HT1080 (cell line): Measurements from ENCODE around the gene DYRK1A. TPM values are rescaled to one million over a fixed set of nuclear protein-coding genes. Genes with fewer than 3 reads are reported as not detected.
"Not testable (repeated sequence)": the region's sequence is repeated elsewhere in the genome, so short reads cannot be mapped to it uniquely, and the experiment has no call there.

Source experiments
- DNase-seq: peaks from one replicate; pipeline ENCODE4 v3.0.0-alpha.2; 2015; ENCODE audit warnings: low read depth
- polyA plus RNA-seq, 2 experiments: library from polyadenylated mRNA; depleted of rRNA; stranded (reverse); fragments of >200 nt; gene quantifications; 2 replicates each; pipeline ENCODE4 v1.2.3, GENCODE V29; 2015
- total RNA-seq: library from RNA; depleted of rRNA; stranded (reverse); fragments of >200 nt; shearing (Covaris generic); gene quantifications from 2 replicates; pipeline ENCODE4 v1.2.3, GENCODE V29; 2014; rRNA removed

DYRK1A gene
- total RNA-seq, result 23.9 and 31.5 TPM in 2 replicates
- polyA plus RNA-seq (2015; cell fraction: cytosol; rRNA removed), result 16.6 and 21.0 TPM in 2 replicates
- polyA plus RNA-seq (2015; cell fraction: nucleus; rRNA removed), result 38.1 and 43.1 TPM in 2 replicates

DNA sequence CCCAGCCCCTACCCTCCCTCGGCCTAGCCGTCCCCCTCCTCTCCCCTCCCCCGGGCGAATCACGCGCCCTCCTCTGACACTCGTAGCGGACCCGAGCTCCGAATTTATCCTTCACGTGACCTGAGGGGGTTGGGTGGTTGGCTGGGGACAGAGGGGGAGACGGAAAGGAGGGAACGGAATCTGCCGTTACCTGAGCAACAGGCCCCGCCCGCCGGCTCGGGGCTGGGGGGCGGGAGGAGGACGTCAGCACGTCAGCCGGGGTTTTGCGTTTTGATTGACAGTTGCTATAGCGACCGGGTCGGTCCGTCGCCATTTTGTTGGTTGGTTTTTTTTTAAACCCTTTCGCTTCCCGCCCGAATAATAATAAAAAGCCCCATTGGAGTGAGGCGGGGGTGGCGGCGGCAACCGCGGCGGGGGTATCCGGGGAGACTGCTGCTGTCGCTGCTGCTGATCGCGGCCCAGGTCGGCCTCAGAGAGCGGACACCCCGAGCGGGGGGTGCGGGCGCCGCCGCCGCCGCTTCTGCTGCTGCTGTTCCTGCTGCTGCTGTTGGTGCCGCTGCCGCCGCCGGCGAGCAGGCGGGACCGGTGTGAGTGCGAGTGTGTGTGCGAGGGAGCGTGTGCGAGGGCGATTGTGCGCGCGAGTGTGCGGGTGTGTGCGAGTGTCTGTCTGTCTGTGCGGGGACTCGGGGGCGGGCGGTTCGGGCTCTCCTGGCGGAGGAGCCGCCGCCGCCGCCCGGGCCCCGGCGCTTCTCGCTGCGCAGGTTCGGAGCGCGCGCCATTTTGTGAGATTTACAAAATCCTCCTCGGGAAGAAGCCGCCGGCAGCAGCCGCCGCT, at the start of gene DYRK1A:
DYRK1A (plus strand) TSS at position 292 of the 835 bp plus-strand sequence. CDS start 53,602 bp downstream, outside the sequence.
- DNase-seq, result peak; percentile 98

GRCh38 chr21:37319551-37319950, 47.0 kb upstream of the DYRK1A start:
- DNase-seq, result no peak

GRCh38 chr21:37322084-37322483, 44.5 kb upstream of the DYRK1A start:
- DNase-seq, result no peak

DNA sequence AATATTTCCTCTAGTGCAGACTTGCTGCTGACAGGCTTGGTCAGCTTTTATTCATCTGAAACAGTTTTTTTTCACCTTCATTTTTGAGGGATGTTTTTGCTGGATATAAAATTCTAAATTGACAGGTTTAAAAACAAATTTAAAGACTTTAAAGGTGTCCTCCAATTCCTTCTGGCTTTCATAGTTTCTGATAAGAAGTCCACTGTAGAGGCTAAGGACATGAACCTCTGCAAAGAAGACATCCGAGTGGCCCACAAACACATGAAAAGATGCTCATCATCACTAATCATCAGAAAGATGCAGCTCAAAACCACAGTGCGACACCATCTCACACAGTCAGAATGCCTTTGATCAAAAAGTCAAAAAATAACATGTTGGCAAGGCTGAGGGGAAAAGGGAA, 42.0 kb upstream of the DYRK1A start:
- DNase-seq, result no peak

DNA sequence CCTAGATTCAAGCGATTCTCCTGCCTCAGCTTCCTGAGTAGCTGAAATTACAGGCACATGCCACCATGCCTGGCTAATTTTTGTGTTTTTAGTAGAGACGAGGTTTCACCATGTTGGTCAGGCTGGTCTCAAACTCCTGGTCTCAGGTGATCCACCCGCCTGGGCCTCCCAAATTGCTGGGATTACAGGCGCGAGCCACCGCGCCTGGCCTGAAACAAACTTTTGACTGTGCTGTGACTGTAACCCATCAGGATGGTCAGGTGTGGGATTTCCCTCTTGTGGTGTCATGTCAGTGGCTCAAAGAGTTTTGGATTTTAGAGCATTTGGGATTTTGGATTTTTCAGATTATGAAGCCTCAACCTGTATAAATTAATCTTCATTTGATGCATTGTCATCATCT, 38.4 kb upstream of the DYRK1A start:
- not testable (repeated sequence) for DNase-seq

DNA sequence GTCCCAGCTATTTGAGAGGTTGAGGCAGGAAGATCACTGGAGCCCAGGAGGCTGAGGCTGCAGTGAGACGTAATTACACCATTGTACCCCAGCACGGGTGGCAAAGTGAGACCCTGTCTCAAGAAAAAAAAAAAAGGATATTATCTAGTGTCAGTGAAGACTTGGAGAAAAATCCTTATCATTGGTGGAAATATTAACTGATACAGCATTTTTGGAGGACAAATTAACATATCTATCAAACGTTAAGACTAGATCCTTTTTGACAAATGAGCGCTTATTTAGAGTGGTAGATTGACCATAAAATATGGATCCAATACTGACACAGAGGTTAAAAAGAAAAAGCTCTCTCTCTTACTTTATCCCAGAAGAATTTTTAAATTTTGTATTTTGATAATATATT, 35.2 kb upstream of the DYRK1A start:
- no peak for DNase-seq

GRCh38 chr21:37335053-37335452, 31.5 kb upstream of the DYRK1A start:
- no peak for DNase-seq

GRCh38 chr21:37337179-37337578, 29.4 kb upstream of the DYRK1A start:
- DNase-seq, result no peak

DNA sequence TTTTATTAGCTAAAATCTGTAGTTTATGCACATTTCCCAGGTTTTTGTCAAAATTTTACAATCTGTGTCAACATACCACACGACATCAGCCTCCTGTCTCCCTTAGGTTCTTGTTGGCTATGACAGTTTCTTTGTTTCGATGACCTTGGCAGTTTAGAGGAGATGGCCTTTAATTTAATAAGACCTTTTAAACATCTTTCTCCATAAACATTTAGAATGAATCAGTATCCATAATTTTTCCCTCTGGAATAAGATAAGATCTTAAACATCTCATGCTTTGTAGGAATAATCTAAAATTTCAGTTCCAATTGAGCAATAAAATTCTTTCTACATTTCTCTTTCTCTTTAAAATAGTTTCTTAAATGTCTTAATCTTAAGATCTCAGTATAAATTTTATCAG, 28.7 kb upstream of the DYRK1A start:
- DNase-seq, result no peak

GRCh38 chr21:37338671-37339551, 27.7 kb upstream of the DYRK1A start:
- DNase-seq, result peak; percentile 80

- no peak for DNase-seq
Measured at GRCh38 chr21:37339552-37339939, 27.0 kb upstream of the DYRK1A start.

DNA sequence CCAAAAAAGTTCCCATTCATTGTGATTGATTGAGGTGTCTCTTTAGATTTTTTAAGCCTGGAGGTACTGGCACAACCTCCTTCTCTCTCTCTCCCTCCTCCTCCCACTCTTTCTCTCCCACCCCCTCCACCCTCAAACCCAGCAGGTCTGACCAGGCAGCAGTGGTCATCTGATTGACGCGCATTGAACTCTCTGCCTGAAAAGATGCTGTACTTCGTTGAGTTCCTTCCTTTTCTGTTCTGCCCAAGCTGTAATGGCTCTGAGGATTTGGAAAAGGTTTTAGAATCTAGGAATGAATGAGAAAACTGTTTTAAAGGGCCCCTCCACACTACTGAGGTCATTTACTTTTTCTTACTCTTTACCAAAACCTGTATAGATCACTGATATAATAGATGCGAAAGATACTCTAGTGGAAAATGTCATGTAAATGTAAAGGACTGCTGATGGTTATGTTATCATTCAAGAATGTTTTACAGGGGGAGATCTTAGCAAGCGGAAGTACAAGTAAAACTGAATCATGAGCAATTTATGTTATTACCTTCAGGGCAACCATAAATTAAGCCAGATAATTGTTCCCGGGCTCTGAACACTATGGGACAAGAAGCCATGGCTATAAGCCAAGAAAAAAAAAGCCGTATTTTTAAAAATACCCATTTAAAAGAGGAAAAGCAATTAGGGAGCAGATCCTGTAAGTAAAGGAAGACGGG, 25.2 kb upstream of the DYRK1A start:
- no peak for DNase-seq

GRCh38 chr21:37342046-37342632, 24.4 kb upstream of the DYRK1A start:
- no peak for DNase-seq

- DNase-seq, result no peak
Measured at GRCh38 chr21:37346841-37347430, 19.6 kb upstream of the DYRK1A start.

DNA sequence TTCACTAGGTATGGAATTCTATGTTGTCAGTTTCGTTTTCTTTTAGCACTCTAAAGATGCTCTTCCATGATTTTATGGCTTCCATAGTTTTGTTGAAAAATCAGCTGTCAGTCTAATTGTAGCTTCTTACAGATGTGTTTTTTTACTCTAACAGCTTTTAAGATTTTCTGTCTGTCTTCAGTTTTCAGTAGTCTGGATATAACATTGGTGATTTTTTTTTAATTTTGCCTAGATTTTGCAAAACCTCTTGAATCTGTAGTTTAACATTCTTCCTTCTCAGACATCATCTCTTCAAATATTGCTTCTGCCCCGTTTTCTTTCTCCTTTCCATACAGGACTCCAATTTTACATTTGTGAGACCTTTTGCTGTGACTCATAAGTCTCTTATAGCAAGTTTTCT, 17.9 kb upstream of the DYRK1A start:
- DNase-seq, result no peak

- DNase-seq, result no peak
Measured at GRCh38 chr21:37350472-37350871, 16.1 kb upstream of the DYRK1A start.

DNA sequence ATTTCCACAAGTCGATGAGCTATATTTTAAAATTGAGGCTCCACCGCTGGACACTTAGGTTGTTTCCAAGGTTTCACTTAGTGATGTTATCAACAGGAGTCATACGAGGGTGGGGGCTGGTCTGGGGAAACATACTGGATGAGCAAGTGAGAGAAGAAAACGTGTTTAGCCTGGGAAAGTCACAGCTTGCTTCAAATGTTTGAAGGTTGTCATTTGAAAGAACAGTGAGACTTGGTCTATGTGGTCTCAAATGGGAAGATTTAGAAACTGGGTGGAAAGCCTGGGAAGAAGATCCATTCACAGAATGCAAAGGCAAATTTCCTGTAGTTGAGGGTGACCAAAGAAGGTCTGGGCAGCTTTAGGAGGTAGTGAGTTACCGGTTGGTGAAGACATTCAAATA, 9.9 kb upstream of the DYRK1A start:
- DNase-seq, result no peak

- DNase-seq, result no peak
Measured at GRCh38 chr21:37357691-37358090, 8.9 kb upstream of the DYRK1A start.

DNA sequence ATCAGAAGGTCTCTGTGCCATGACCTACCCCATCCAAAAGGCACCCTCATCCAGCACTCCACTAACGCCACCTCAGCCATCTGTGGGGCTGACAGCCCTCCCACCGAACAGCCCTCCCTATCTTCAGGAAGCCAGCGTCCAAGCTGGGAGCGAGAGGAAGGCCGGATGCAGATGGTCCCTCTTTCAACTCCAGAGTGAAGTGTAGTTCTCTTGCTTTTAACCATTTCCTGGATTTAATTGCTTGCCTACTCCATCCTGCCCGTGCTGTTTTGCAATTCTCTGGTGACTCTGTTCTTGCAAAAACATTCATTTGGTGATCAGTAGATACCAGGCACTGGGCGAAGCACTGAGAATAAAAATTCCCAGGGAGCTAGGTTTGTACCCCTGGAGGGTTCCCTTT, 8.2 kb upstream of the DYRK1A start:
- peak; percentile 34 for DNase-seq

DNA sequence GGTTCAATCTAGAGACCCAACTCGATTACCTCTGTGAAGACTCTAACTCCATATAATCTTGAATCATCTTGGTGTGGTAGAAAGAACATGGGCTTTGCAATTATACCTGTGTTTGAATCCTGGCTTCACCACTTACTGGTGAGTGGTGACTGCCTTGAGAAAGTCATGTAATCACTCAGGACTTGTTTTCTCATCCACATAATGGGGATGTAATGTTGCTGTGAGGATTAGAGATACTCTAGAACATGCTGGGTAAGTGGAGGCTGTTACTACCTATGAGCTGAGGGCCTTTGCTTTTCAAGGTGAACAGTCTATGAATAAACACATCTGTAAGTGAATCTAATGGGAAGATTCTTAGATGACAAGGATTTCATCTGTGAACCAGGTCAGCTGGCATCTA, 2.6 kb upstream of the DYRK1A start:
- DNase-seq, result no peak

DNA sequence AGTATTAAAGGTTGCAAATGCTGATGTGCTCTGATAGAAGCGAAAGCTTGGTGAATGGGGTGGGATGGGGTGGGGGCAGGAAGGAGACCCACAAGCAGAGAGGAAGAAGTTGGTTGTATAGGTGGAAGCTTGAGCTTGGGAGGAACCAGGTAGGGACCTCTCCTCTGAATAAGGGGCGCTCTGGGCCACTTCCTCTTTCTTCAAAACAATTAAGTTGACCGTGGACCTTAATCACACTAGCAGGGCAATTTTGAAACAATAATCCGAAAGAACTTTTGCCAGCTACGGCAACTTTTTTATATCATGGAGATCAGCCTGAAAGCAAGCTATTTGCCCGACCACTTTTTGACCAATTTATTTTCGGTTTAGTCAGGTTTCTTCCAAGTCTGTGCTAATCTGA, 1.9 kb upstream of the DYRK1A start:
- no peak for DNase-seq
